H1 (cell line): ENCODE measurements around the gene CYP2W1. TPM values are rescaled to one million over a fixed set of nuclear protein-coding genes. Genes with fewer than 3 reads are reported as not detected.

Source experiments
- CTCF ChIA-PET: fragments of 300-600 bp; sonication (Branson Sonifier 250); formaldehyde crosslinking; loops from one replicate; lab custom pipeline; 2021; ENCODE audit not compliant: partially characterized antibody; lab: Charles Lee
- POLR2A ChIA-PET: fragments of 300-600 bp; sonication (Branson Sonifier 250); formaldehyde crosslinking; loops from one replicate; lab custom pipeline; 2021; ENCODE audit warnings: inconsistent platforms; ENCODE audit not compliant: partially characterized antibody; lab: Charles Lee
- DNase-seq, 2 experiments: peaks; one replicate each; pipeline versions ENCODE4 v3.0.0 to v3.0.0-alpha.2; 2010 to 2022; ENCODE audit warnings: low spot score in 2 of 2, low read depth in 1 of 2, mixed read lengths in 1 of 2
- FAIRE-seq: peaks from 2 replicates; lab custom pipeline; 2011; peaks lifted over from hg19 to GRCh38; lab: Jason Lieb, UNC
- H2AFZ ChIP-seq: 2 replicates; pipeline ENCODE4 v1.8.1; 2012; ENCODE audit warnings: low read length, inconsistent platforms
- H2AK5ac ChIP-seq: 2 replicates; pipeline ENCODE4 v1.6.1; 2013; ENCODE audit warnings: low read depth, low read length
- H2BK120ac ChIP-seq: replicated peaks from 2 replicates; pipeline ENCODE3; 2013; ENCODE audit warnings: low read depth, low read length, inconsistent platforms
- H2BK12ac ChIP-seq: 2 replicates; pipeline ENCODE4 v1.6.1; 2013; ENCODE audit warnings: low read depth, low read length
- H2BK15ac ChIP-seq: 2 replicates; pipeline ENCODE4 v1.6.1; 2013; ENCODE audit warnings: low read length
- H2BK20ac ChIP-seq: 2 replicates; pipeline ENCODE4 v1.6.1; 2013; ENCODE audit warnings: low read length
- H2BK5ac ChIP-seq: 2 replicates; pipeline ENCODE4 v1.6.1; 2013; ENCODE audit warnings: low read depth, low read length
- H3K14ac ChIP-seq: 2 replicates; pipeline ENCODE4 v1.6.1; 2013; ENCODE audit warnings: inconsistent platforms; ENCODE audit not compliant: insufficient read length
- H3K18ac ChIP-seq: 2 replicates; pipeline ENCODE4 v1.6.1; 2013; ENCODE audit warnings: low read length; ENCODE audit errors: extremely low read depth
- H3K23ac ChIP-seq: 2 replicates; pipeline ENCODE4 v1.6.1; 2013; ENCODE audit warnings: inconsistent platforms; ENCODE audit not compliant: insufficient read length
- H3K23me2 ChIP-seq: 2 replicates; pipeline ENCODE4 v1.6.1; 2013; ENCODE audit warnings: low read depth, low read length
- H3K27ac ChIP-seq: 2 replicates; pipeline ENCODE4 v1.6.1; 2011; ENCODE audit warnings: low read depth, low read length, inconsistent platforms
- H3K27me3 ChIP-seq, 4 experiments: replicated peaks in 1 of 4; 1 replicate in 1 of 4; 2 replicates in 3 of 4; pipeline versions ENCODE4 v1.6.1 to v1.8.1; 2011 to 2013; ENCODE audit warnings: low read length in 3 of 4, mild to moderate bottlenecking in 3 of 4, inconsistent platforms in 2 of 4, mixed read lengths in 2 of 4, moderate library complexity in 1 of 4; ENCODE audit not compliant: control insufficient read depth in 3 of 4, insufficient read depth in 3 of 4; ENCODE audit errors: extremely low read depth in 1 of 4
- H3K36me3 ChIP-seq, 4 experiments: 2 replicates each; pipeline versions ENCODE4 v1.6.1 to v1.8.1; 2011 to 2013; ENCODE audit warnings: mild to moderate bottlenecking in 4 of 4, low read length in 3 of 4, moderate library complexity in 2 of 4, control low read depth in 1 of 4, inconsistent platforms in 1 of 4; ENCODE audit not compliant: insufficient read depth in 4 of 4, control insufficient read depth in 2 of 4
- H3K4ac ChIP-seq: replicated peaks from 2 replicates; pipeline ENCODE3; 2013; ENCODE audit warnings: low read length, low read depth, mixed read lengths, inconsistent platforms; ENCODE audit not compliant: insufficient read length
- H3K4me1 ChIP-seq, 4 experiments: replicated peaks in 1 of 4; 1 replicate in 1 of 4; 2 replicates in 3 of 4; pipeline versions ENCODE4 v1.6.1 to v1.8.1; 2011 to 2013; ENCODE audit warnings: low read length in 3 of 4, inconsistent platforms in 2 of 4, mixed read lengths in 1 of 4; ENCODE audit not compliant: insufficient read depth in 4 of 4, control insufficient read depth in 3 of 4
- H3K4me2 ChIP-seq, 2 experiments: 2 replicates each; pipeline versions ENCODE4 v1.6.1 to v1.8.1; 2011 to 2013; ENCODE audit warnings: low read depth in 2 of 2, low read length in 2 of 2, control low read depth in 1 of 2, inconsistent platforms in 1 of 2, mild to moderate bottlenecking in 1 of 2; ENCODE audit not compliant: insufficient read depth in 1 of 2
- H3K4me3 ChIP-seq, 4 experiments: fragments of 200-600, 300-600 bp in 1 of 4; sonication (generic), shearing (Covaris generic), sonication (Bioruptor Twin) in 1 of 4; 2 replicates each; pipeline versions ENCODE4 v1.5.1 to v1.8.1; 2011 to 2016; ENCODE audit warnings: low read length in 4 of 4, low read depth in 3 of 4, control low read depth in 2 of 4, inconsistent platforms in 2 of 4, mild to moderate bottlenecking in 2 of 4, mixed read lengths in 1 of 4, moderate library complexity in 1 of 4; ENCODE audit not compliant: insufficient read depth in 2 of 4; ENCODE audit errors: extremely low read depth in 1 of 4
- H3K56ac ChIP-seq: replicated peaks from 2 replicates; pipeline ENCODE3; 2013; ENCODE audit warnings: low read depth, mild to moderate bottlenecking, mixed read lengths, low read length, inconsistent platforms; ENCODE audit not compliant: insufficient read length
- H3K79me1 ChIP-seq: 2 replicates; pipeline ENCODE4 v1.6.1; 2013; ENCODE audit warnings: low read depth, low read length, control low read depth
- H3K79me2 ChIP-seq, 2 experiments: 2 replicates each; pipeline versions ENCODE4 v1.6.1 to v1.8.1; 2012 to 2013; ENCODE audit warnings: low read length in 2 of 2, mild to moderate bottlenecking in 2 of 2, inconsistent platforms in 1 of 2; ENCODE audit not compliant: insufficient read depth in 2 of 2, control insufficient read depth in 1 of 2
- H3K9ac ChIP-seq, 4 experiments: replicated peaks in 1 of 4; 1 replicate in 1 of 4; 2 replicates in 3 of 4; pipeline versions ENCODE4 v1.6.1 to v1.8.1; 2011 to 2013; ENCODE audit warnings: low read depth in 3 of 4, low read length in 3 of 4, control low read depth in 2 of 4, mild to moderate bottlenecking in 2 of 4, moderate library complexity in 2 of 4, inconsistent platforms in 1 of 4; ENCODE audit errors: extremely low read depth in 1 of 4
- H3K9me3 ChIP-seq, 2 experiments: 2 replicates each; pipeline versions ENCODE4 v1.6.1 to v1.8.1; 2012 to 2013; ENCODE audit warnings: mild to moderate bottlenecking in 2 of 2, moderate library complexity in 2 of 2, control low read depth in 1 of 2, inconsistent platforms in 1 of 2, low read depth in 1 of 2, low read length in 1 of 2, mixed read lengths in 1 of 2; ENCODE audit not compliant: insufficient read depth in 2 of 2
- H4K20me1 ChIP-seq, 2 experiments: replicated peaks in 1 of 2; 2 replicates each; pipeline versions ENCODE3 to v1.8.1; 2011 to 2013; ENCODE audit warnings: inconsistent platforms in 2 of 2, low read length in 2 of 2, mild to moderate bottlenecking in 1 of 2; ENCODE audit not compliant: insufficient read depth in 2 of 2, control insufficient read depth in 1 of 2
- H4K5ac ChIP-seq: 2 replicates; pipeline ENCODE4 v1.6.1; 2013; ENCODE audit warnings: low read length, low read depth, mixed read lengths, inconsistent platforms; ENCODE audit not compliant: insufficient read length
- H4K8ac ChIP-seq: 2 replicates; pipeline ENCODE4 v1.8.0; 2013; ENCODE audit warnings: mild to moderate bottlenecking, moderate library complexity, low read length, inconsistent platforms; ENCODE audit not compliant: insufficient read depth; ENCODE audit errors: extremely low read depth
- H4K91ac ChIP-seq: replicated peaks from 2 replicates; pipeline ENCODE3; 2013; ENCODE audit warnings: low read length, mixed read lengths, inconsistent platforms; ENCODE audit not compliant: insufficient read length
- CBX5 ChIP-seq: fragments of 300-800, 300-1000 bp; sonication (generic); IDR thresholded peaks from 2 replicates; pipeline ENCODE4 v1.7.1; 2016; ENCODE audit warnings: antibody characterized with exemption, low read length, low read depth
- CHD1 ChIP-seq: IDR thresholded peaks from 2 replicates; pipeline ENCODE4 v1.6.1; 2012; ENCODE audit warnings: low read depth, low read length, improper control_type of control experiment
- CTCF ChIP-seq, 3 experiments: IDR thresholded peaks; 1 replicate in 2 of 3; 2 replicates in 1 of 3; pipeline versions ENCODE4 v1.5.1 to v1.6.1; 2011; ENCODE audit warnings: low read length in 3 of 3, mild to moderate bottlenecking in 3 of 3, inconsistent platforms in 2 of 3, low read depth in 1 of 3, moderate library complexity in 1 of 3; ENCODE audit not compliant: insufficient read depth in 1 of 3; ENCODE audit errors: control extremely low read depth in 1 of 3
- HDAC6 ChIP-seq: IDR thresholded peaks from one replicate; pipeline ENCODE4 v1.7.1; 2012; ENCODE audit warnings: low read depth, mild to moderate bottlenecking, inconsistent platforms, low read length, moderate library complexity
- KDM4A ChIP-seq: IDR thresholded peaks from one replicate; pipeline ENCODE4 v1.7.1; 2012; ENCODE audit warnings: low read depth, mild to moderate bottlenecking, moderate library complexity, low read length, inconsistent platforms; ENCODE audit not compliant: severe bottlenecking
- NRF1 ChIP-seq: IDR thresholded peaks from 2 replicates; pipeline ENCODE4 v1.6.1; 2011; ENCODE audit warnings: mild to moderate bottlenecking, low read depth, low read length, improper control_type of control experiment
- RNF2 ChIP-seq: fragments of 200-900, 300-1000 bp; sonication (generic); IDR thresholded peaks from 2 replicates; pipeline ENCODE4 v1.7.1; 2016; ENCODE audit warnings: borderline replicate concordance, low read depth, mild to moderate bottlenecking, antibody characterized with exemption, low read length; ENCODE audit not compliant: poor library complexity, severe bottlenecking; ENCODE audit errors: missing control alignments
- SIX5 ChIP-seq: IDR thresholded peaks from 2 replicates; pipeline ENCODE4 v1.6.1; 2011; ENCODE audit warnings: mild to moderate bottlenecking, low read depth, low read length
- SUZ12 ChIP-seq: fragments of 200-600 bp; sonication (generic); IDR thresholded peaks from 2 replicates; pipeline ENCODE4 v1.6.1; 2012; ENCODE audit warnings: mild to moderate bottlenecking, inconsistent platforms, low read length, moderate library complexity, mixed read lengths
- TAF7 ChIP-seq: optimal IDR thresholded peaks from 2 replicates; pipeline ENCODE3; 2011; ENCODE audit warnings: low read depth, mild to moderate bottlenecking, inconsistent platforms, low read length, moderate library complexity, borderline replicate concordance
- WGBS, 2 experiments: shearing (Covaris generic) in 1 of 2; methylation state at CpG; one replicate each; pipeline versions ENCODE4 v1.1.6 to v1.1.7; 2013 to 2015; ENCODE audit warnings: low lambda C conversion rate in 2 of 2, mixed read lengths in 2 of 2, inconsistent platforms in 1 of 2, low coverage in 1 of 2, missing lambda C conversion rate in 1 of 2; ENCODE audit not compliant: insufficient replicate concordance in 2 of 2, insufficient coverage in 1 of 2, insufficient read length in 1 of 2; ENCODE audit errors: extremely low coverage in 1 of 2, missing lambda C conversion rate in 1 of 2; 5-methylcytosine and 5-hydroxymethylcytosine counted together
- polyA plus RNA-seq, 7 experiments: library from polyadenylated mRNA; depleted of rRNA in 3 of 7; stranded (reverse) in 5 of 7; unstranded in 2 of 7; fragments of >200 nt in 5 of 7; fragments of 200-250 nt in 2 of 7; gene quantifications; 1 replicate in 5 of 7; 2 replicates in 1 of 7; 4 replicates in 1 of 7; pipeline versions ENCODE4 v1.2.1 to v1.2.3, GENCODE V29; 2011 to 2013; ENCODE audit warnings: missing spikeins in 2 of 7, mixed read lengths in 2 of 7
- total RNA-seq: library from RNA; stranded (reverse); fragmentation: NEBNext Ultra II Directional; extraction: Animal tissue kit (Norgen Biotek cat#: 25700); gene quantifications from 2 replicates; pipeline ENCODE4 v1.2.1, GENCODE V29; 2021

Gene CYP2W1
- total and polyA plus RNA-seq, 2 of the 8 experiments (the other 6 are each of a cell fraction or from before 2014, with no cell fraction given): not detected

DNA sequence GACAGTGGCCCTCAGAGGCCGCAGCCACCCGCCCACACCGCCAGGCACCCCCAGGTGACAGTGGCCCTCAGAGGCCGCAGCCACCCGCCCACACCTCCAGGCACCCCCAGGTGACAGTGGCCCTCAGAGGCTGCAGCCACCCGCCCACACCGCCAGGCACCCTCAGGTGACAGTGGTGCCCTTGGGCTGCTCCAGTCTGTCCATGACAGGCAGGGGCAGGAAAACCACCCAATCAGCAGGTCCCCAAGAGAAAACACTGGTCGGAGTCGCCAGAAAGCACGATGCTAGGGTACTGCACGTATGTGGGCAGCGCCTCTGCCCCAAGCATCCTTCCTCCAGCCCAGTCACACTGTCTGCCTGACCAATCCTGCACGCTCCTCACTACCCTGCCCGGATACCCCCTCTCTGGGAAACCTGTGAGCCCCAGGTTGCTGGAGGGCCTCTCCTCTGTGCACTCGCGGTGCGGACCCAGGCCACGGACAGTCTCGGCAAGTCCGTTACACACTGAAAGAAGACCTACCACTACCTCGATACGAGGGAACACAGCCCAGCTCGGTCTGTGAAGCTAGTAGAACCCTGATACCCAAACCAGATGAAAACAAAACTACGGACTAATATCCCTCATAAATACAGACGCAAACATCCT, 49.7 kb downstream of the CYP2W1 start:
- FAIRE-seq: no peak
- no peak overlapping the region for H2AFZ ChIP-seq
- H3K4me3 ChIP-seq: no peak overlapping the region
- no peak overlapping the region for H3K9ac ChIP-seq
- peaks cover 5% of the 10 kb centered on the region for H3K79me1 ChIP-seq
- H3K79me2 ChIP-seq: no peaks in the 10 kb centered on the region; a peak in 1 of 4 replicates
- H2AK5ac ChIP-seq: no peak overlapping the region
- H3K4ac ChIP-seq: no peak overlapping the region
- peaks cover 9% of the 10 kb centered on the region; the same call in 1 of the 2 replicates for H3K23me2 ChIP-seq
- H3K4me1 ChIP-seq: peaks cover 0 to 5% (median 3%) of the 10 kb centered on the region in 4 experiments; a peak in 4 of 7 replicates
- no peak overlapping the region for H3K4me2 ChIP-seq
- WGBS, 2 experiments: 91% methylated on average over 18 of the region's 25 CpGs; no CpG with 5 or more reads in 1 of the 2 experiments
- H4K20me1 ChIP-seq: peaks cover 1 to 2% of the 10 kb centered on the region in 2 experiments
- H4K91ac ChIP-seq: no peak overlapping the region
- ChIA-PET POLR2A (no interaction called here), CTCF (interaction anchor here (1.3 to 2.3 kb wide), 2 partner anchors 33 to 37 kb away, joined by 3 to 4 read pairs; no protein-coding TSS in a partner anchor)
- no peak overlapping the region for H2BK20ac ChIP-seq
- no peak overlapping the region for H3K56ac ChIP-seq
- H3K14ac ChIP-seq: no peak overlapping the region
- no peaks in the 10 kb centered on the region for H3K27me3 ChIP-seq
- H2BK120ac ChIP-seq: no peak overlapping the region
- peaks cover 0 to 8% (median 0%) of the 10 kb centered on the region in 4 experiments; a peak in 3 of 8 replicates for H3K36me3 ChIP-seq
- H3K23ac ChIP-seq: no peak overlapping the region
- no peak overlapping the region for H2BK15ac ChIP-seq
- H2BK12ac ChIP-seq: no peak overlapping the region
- H3K27ac ChIP-seq: no peak overlapping the region
- H4K5ac ChIP-seq: no peak overlapping the region
- no peak overlapping the region for H4K8ac ChIP-seq
- no peak for DNase-seq
- no peak overlapping the region for H2BK5ac ChIP-seq
- H3K18ac ChIP-seq: no peak overlapping the region
- peaks cover 10 to 18% of the 10 kb centered on the region in 2 experiments for H3K9me3 ChIP-seq
- TF ChIP-seq SUZ12 (no peak), KDM4A (no peak), SIX5 (no peak), HDAC6 (no peak), NRF1 (no peak), CTCF (IDR thresholded peaks at IDR 0.05; ENCODE audit: control extremely low read depth in 1 of 3, insufficient read depth in 1 of 3, low read depth in 1 of 3, low read length in 3 of 3) (no peak), CHD1 (no peak), TAF7 (no peak), RNF2 (no peak), CBX5 (no peak)
